GM18861 (cell line): ENCODE data around the gene RIOK3.
"Not testable (repeated sequence)": the region's sequence is repeated elsewhere in the genome, so short reads cannot be mapped to it uniquely, and the experiment has no call there.

Source experiments
- ATAC-seq: cut with Tn5 transposase; IDR thresholded peaks from one replicate; pipeline ENCODE4 v1.9.1; 2021; ENCODE audit not compliant: unreplicated experiment

RIOK3 gene, protein sequence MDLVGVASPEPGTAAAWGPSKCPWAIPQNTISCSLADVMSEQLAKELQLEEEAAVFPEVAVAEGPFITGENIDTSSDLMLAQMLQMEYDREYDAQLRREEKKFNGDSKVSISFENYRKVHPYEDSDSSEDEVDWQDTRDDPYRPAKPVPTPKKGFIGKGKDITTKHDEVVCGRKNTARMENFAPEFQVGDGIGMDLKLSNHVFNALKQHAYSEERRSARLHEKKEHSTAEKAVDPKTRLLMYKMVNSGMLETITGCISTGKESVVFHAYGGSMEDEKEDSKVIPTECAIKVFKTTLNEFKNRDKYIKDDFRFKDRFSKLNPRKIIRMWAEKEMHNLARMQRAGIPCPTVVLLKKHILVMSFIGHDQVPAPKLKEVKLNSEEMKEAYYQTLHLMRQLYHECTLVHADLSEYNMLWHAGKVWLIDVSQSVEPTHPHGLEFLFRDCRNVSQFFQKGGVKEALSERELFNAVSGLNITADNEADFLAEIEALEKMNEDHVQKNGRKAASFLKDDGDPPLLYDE

DNA sequence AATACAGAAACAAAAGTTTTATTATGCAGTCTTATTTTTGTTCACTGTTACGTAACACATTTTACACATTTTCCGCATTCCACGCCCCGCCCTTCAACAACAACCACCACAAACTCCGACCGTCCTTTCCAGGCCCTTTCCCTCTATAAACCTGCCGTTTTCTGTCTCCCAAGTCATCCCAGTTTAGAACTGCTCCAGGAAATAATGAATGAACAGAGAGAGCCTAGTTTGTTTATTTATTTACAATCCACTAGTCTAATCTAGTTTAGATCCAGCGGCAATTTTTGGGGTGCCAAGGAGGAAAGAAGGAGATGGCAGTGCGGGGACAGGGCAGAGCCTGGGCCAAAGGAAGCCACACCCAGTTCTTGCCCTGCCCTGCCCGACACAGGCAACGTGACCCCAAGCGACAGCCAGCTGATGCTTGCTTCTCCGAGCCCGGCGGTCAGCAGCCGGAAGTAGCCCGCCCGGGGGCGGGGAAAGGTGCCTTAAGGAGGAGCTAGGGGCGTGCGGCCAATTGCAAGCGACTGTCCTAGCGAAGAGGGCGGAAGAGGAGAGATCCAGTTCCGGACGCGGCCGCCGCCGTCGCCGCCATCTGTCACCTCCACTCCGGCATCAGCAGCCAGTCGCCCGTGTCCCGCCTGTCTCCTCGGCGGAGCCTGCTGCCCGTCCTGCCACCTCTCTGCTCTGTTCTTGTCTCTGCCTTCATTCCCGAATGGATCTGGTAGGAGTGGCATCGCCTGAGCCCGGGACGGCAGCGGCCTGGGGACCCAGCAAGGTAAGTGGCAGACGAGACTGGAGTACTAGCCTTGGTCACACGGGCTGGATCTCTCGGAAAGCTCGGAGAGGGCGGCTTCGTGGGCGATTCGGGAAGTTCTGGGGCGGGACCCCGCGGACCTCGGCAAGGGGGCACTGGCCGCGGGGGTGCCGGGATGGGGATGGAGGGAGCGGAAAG is at the start of gene RIOK3:
Gene RIOK3 (plus strand): TSS at position 560 of the 952 bp plus-strand sequence. CDS start 153 bp downstream, at position 713.
- peak; percentile 95 for ATAC-seq

DNA sequence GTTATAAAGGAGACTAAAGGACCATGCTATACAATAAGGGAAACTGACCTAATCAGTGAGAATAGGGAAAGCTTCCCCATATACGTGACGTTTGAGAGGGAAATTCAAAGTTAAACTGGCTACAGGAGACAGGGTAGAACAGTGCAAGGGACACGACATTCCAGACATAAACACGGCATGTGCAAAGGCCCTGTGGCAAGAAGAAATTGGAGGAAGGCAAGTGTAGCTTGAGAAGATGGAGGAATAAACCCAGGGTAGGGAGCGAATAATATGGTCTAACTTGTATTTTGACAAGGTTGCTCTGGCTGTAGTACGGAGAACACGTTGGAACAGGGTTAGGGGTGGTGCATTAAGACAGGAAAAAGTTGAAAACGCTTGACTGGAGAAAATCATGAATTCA is 49.8 kb upstream of the RIOK3 start:
- ATAC-seq = no peak

DNA sequence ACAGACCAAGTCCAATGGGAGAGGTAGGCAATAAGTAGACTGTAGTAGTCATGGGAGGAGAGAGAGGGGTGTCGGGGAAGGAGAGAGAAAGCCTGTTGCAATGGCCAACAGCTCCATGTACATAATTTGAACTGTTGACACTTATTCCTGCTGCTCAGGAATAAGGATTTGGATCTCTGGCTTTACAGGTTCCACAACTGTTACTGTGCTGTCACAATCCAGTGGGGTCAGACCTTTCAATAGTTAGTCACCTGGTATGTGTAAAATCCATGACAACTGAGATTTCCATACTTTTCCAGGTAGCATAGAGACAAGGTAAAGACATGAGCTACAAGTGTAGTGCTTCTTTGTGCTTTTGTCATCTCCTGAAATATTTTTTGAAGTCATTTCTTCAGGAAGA is 47.5 kb upstream of the RIOK3 start:
- no peak for ATAC-seq

DNA sequence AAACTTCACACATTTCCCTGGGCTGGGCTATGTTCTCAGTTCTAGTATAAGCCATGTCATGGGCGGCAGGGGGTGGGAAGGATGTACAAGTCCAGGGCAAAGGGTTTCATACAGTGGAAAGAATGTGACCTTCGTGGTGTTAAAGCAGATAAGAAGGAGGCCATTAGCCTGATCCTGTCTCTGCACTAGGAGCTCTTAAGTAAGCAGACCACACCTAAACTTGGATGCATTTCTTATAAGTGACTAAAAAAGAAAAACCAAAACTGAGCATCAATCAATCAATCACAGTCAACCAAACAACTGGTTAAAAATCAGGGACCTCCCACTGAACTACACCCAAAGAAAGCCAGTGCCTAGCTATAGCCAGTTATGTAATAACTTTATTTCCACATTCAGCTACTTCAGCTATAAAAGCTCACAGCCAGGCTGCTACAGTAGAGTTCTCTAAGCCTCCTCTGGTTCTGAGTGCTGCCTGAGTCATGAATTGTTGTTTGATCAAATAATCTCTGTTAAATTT is 46.8 kb upstream of the RIOK3 start:
- ATAC-seq = no peak

DNA sequence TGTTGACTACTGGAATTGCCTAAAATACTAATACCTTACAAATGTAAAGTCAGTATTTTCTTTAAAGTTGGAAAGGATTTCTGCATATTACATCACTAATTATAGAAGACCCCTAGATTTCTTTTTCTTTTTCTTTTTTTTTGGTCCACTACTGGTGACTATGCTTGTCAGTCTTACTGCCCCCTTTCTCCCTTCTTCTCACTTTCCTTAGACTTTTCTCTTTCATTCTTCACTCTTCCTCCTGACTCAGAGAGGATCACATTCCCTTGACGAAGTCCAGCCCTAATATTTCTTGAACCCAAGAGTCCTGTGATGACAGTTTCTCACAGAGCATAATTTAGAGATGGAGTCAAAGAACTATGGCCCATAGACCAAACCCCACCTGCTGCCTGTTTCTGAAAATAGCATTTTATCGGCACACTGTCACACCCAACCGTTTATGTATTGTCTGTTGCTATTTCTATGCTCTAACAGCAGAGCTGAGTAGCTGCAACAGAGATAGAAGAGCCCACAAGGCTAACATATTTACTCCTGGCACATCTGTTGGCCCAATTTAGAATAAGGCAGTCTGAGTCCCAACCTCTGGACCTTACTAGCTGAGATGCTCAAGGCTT is 40.6 kb upstream of the RIOK3 start:
- ATAC-seq = no peak

DNA sequence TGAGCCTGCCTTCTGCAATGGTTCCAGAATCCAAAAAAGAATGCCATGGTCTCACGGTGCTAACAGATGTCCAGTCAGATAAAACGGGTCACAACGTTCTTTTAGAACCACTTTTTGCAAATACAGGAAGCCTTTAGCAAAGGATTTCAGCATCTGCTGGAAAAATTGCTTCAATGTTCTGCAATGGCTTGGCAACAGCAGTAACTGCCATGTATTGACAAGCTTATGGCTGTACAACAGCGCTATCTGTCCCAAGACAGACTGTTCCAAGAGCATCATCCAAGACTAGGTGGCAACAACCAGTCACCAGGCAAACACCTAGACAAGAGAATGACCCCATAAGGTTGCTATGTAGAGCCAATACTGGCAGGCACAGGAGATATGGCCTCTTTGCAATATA is 37.6 kb upstream of the RIOK3 start:
- ATAC-seq = no peak

DNA sequence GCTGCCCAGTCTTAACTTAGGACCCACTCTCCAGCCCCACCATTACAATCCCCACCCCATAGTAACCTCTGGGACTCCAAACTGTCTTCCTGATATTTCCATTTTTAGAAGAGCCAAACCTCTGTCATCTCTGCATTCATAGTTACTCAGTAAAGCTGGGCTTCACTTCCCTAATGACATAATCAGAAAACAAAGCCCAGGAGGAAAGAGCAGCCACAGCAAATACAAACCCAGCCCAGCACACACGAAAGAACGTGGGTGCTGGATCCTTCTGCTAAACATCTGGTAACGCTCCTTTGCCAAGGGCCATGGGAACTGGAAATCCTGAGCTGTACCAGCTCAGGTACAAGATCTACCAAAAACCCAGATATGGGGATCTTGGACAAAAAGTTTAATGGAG is 36.8 kb upstream of the RIOK3 start:
- no peak for ATAC-seq

DNA sequence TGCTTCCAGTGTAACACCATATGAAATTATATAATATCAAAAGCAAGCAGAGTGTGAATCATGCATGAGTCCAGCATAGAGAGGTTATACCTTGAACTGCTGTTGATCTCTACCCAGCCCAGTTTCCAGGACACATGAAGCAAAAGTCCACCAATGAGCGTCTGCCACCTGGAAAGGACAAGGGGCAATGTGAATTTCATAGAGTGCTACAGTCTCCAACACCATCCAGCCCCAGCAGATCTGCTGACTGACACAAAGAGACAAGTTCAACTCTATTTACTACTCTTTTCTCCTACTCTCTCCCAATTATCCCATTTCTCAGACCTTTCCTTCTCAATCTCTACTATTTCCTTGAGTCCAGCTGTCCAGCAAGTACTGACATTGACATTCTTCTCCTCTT is 31.8 kb upstream of the RIOK3 start:
- no peak for ATAC-seq

DNA sequence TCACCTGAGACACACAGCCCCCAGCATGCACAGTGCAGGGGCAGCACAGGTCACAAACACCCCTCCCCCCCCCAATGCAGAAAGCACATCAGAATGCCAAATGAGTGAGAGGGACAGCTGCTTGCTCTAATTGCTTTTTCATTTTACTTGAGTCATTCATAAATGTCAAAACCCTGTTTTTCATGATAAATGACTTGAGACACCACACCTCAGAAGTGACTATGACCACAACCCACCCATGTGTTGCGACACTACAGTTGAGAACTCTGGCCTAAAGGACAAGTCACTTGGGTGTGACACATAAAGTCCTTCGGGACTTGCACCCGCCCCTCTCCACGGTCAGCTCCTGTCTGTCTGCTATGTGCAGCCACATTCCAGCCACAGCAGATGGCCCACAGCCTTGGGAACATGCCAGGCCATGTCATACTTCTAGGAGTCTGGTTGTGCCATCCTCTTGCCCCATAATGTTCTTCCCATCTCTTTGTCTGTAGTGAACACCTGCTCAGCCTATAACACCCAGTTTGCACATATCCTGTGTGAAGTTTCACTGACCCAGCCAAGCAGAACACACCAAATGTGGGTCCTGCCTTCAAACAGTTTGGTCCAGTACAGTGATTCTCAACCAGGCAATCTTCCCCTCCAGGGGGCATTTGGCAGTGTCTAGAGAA is 30.2 kb upstream of the RIOK3 start:
- peak; percentile 81 for ATAC-seq

DNA sequence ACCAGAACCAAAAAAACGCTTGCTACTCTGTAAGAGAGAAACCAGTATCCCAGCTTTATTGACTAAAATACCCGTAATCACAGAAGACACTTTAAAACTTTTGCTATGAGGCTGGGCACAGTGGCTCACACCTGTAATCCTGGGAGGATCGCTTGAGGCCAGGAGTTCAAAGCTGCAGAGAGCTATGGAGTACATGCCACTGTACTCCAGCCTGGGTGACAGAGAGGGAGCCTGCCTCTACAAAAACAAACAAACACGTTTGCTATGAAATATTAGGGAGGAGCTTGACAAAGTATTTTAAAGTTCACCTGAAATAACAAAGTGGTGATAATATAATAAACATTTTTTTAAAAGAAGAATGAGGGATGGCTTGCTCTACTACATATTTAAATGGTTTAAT is 28.5 kb upstream of the RIOK3 start:
- ATAC-seq = no peak

DNA sequence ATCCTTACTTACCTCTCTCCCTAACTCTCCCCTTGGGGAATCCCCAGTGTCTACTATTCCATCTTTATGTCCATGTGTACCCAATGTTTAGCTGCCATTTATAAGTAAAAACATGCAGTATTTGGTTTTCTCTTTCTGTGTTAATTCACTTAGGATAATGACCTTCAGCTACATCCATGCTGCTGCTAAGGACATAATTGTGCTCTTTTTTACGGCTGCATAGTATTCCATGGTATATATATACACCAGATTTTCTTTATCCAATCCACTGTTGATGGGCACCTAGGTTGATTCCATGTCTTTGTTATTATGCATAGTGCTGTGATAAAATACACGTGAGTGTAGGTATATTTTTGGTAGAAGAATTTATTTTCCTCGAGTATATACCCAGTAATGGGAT is 24.3 kb upstream of the RIOK3 start:
- ATAC-seq = no peak

DNA sequence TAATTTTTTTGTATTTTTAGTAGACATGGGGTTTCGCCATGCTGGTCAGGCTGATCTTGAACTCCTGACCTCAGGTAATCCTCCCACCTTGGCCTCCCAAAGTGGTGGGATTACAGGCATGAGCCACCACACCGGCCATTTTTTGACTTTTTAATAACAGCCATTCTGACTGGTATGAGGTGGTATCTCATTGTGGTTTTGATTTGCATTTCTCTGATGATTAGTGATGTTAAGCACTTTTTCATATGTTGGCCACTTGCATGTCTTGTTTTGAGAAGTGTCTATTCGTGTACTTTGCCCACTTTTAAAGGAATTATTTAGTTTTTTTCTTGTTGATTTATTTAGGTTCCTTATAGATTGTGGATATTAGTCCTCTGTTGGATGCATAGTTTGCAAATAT is 23.5 kb upstream of the RIOK3 start:
- ATAC-seq = not testable (repeated sequence)

DNA sequence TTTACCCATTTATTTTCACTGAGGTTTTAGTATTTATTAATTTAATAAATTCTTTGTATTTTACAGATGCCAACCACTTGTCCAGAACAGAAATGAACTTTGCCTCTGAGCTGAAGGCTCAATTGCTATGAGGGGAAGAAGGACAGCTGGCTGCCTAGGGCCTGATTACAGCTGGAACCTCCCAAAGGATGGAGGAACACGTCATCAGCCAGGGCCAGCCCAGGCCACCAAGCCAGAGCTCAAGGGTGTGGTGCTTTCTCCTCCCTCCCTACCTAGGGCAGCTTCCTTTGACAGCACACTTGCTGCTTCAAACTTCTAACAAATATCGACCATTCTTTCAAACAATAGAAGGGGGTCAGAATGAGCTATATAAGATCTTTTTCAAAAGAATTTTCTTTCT is 19.7 kb upstream of the RIOK3 start:
- ATAC-seq = no peak

DNA sequence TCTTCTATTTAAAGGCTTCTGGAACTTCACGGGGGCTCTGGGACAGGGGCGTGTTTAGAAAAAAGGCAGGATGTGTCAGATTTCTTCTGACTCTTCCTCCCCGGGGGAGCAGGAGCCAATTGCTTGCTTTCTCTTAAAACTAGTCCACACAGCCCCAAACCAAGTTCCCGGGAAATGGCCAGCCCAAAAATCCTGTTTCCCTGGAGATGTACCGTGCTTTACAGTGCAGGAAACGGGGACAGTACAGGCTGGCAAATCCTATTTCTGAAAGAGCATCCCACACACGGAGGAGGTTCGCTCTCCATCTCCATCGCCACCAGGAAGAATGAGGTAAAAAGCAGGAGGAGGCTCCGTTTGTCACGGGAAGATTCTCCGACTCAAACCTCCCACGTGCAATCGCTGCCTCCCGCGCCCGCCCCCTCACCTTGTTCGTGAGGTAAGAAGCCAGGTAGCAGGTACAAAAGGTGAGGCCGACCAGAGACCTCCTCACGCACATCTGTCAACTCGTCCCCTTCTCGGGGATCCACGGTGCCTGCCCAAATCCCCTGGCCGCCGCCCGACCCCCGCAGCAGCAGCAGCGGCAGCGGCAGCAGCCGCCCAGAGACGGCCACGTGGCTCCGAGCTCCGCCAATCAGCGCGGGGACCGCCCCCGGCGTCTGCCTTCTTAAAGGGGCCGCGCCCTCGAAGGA is 15.6 kb upstream of the RIOK3 start:
- peak; percentile 79 for ATAC-seq

DNA sequence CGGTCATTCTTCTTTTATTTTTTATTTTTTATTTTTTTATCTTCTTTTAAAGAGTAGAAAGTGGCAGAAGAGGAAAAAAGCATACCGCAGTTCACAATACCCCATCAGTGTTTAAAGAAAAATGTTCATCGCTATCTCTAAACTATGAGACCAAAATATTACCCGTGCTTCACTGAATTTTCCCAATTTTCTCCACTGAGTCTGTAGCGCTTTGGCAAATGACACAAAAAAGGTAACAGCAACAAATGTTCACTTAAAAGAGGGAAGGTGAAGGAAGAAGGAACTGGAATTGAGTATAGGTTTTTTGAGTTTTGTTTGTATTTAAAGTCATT is 15.1 kb upstream of the RIOK3 start:
- ATAC-seq = no peak

DNA sequence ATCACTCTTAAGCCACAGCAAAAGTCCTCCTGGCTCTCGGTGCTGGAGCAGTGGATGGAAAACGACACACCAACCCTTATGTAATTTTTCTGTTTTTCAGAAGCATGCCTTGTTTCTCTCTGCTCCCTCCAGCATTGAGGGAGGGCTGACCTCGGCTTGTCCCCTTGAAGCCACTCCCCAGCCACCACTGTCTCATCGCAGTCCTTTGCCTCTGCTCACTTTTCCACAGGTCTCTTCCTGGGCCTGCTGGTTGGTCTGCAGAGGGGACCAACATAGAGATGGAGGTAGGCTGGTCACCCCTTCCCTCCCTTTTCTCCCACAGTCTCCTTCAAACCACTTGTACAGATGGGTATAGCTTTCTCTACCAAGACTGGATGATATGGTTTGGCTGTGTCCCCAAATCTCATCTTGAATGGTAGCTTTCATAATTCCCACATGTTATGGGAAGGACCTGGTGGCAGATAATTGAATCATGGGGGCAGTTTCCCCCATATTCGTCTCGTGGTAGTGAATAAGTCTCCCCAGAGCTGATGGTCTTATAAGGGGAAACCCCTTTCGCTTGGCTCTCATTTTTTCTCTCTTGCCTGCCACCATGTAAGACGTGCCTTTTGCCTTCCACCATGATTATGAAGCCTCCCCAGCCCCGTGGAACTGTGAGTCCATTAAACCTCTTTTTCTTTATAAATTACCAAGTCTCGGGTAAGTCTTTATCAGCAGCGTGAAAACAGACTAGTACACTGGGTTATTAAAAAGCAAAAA is 14.3 kb upstream of the RIOK3 start:
- ATAC-seq = no peak

DNA sequence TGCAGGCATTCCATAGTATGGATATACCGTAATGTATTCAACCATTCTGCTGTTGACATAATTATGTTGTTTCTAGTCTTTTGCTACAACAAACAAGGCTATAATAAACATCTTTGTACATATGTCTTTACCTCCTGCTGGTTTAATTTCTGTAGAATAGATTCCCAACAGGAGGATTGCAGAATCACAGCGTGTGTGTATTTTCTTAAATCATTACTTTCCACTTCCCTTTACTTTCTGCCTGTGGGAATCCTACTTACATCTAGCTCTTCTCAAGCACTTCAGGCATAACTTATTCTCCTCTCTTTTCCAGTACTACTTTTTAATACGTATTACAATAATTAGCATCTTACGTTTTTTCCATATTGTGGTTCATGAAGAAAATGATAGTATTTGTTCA is 13.0 kb upstream of the RIOK3 start:
- ATAC-seq = no peak

DNA sequence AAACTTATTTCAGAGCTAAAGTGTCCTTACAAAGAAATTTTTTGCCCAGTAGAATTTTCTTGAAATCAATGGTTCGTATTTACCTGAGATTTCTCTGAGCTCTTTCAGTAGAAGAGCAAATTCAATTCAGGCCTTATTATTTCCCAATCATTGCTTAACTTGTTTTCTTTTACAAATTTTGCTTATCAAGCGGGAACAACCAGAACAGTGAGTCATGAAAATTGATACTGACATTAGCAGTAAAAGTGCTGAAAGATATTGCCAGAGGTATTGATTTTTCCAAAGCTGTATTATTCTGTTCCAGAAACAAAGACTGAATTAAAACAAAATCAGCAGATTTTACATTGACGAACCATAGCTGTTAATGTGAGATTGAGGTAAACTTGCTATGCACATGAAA is 10.1 kb upstream of the RIOK3 start:
- no peak for ATAC-seq

DNA sequence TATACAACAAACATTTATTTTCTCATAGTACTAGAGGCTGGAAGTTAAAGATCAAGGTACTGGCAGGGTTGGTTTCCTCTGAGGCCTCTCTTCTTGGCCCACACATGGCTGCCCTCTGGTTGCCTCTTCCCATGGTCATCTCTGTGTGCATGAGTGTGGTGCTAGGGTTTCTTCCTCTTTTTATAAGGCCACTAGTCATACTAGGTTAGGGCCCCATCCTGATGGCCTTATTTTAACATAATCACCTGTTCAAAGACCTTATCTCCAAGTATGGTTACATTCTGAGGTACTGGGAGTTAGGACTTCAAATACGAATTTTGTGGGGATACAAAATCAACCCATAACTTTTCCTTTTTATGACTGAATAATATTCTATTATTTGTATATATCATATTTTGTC is 4.8 kb upstream of the RIOK3 start:
- ATAC-seq = no peak
